HepG2 (cell line): ENCODE results near the gene ITGAE.

ENCODE experiments used
- HNF4G ChIP-seq, 2 experiments: sonication (generic) in 1 of 2; formaldehyde crosslinking in 1 of 2; IDR thresholded peaks; 2 replicates each; pipeline versions ENCODE4 v1.4.0 to v1.6.1; 2011 to 2020; ENCODE audit warnings: borderline replicate concordance in 2 of 2, low read depth in 2 of 2, mild to moderate bottlenecking in 2 of 2, low read length in 1 of 2, missing genetic modification reagents in 1 of 2, moderate library complexity in 1 of 2
- TAF1 ChIP-seq: sonication (generic); formaldehyde crosslinking; IDR thresholded peaks from 2 replicates; pipeline ENCODE4 v1.4.0; 2020; ENCODE audit warnings: missing genetic modification reagents

DNA sequence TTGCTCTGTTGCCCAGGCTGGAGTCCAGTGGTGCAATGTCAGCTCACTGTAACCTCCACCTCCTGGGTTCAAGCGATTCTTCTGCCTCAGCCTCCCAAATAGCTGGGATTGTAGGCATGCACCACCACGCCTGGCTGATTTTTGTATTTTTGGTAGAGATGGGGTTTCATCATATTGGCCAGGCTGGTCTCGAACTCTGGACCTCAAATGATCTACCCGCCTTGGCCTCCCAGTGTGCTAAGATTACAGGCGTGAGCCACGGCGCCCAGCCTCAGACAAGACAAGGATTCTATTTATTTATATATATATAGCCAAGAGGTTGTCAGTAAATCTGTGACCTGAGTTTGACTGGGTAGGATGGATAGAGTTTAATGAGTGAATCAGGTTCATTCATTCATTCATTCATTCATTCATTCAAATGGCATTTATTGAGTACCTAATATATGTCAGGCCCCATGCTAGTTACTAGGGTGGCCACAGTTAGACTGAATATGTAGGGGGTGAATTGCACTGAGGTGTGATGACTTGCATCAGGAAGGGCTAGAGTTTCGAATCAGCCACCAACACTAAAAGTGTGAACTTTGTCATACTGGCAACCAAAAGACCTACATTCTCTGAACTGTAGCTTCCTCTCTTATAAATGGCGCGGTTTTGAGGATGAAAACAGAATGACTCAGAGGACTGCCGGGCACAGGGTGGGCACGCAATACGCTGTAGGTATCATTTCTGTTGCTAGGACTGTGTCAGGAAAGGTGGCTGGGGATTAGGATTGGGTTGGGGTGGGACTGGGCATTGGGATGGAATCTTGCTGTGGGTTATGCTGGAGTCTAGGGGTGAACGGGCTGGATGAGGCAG, 37.8 kb downstream of the ITGAE start:
- TF ChIP-seq HNF4G (IDR thresholded peaks at IDR 0.05; ENCODE audit: borderline replicate concordance, low read depth, low read length) (no peak), HNF4G (CRISPR knock-in tag; IDR thresholded peaks at IDR 0.05; ENCODE audit: borderline replicate concordance, low read depth) (no peak), TAF1 (CRISPR knock-in tag) (no peak)
